HPDE6-E6E7 (cell line): ENCODE data around the gene DHRS3.
"Not testable (repeated sequence)": the region's sequence is repeated elsewhere in the genome, so short reads cannot be mapped to it uniquely, and the experiment has no call there.

Experiments
- DNase-seq: peaks from one replicate; pipeline ENCODE4 v3.0.0; 2011; ENCODE audit warnings: missing footprints; ENCODE audit errors: extremely low spot score

The DHRS3 gene

DNA sequence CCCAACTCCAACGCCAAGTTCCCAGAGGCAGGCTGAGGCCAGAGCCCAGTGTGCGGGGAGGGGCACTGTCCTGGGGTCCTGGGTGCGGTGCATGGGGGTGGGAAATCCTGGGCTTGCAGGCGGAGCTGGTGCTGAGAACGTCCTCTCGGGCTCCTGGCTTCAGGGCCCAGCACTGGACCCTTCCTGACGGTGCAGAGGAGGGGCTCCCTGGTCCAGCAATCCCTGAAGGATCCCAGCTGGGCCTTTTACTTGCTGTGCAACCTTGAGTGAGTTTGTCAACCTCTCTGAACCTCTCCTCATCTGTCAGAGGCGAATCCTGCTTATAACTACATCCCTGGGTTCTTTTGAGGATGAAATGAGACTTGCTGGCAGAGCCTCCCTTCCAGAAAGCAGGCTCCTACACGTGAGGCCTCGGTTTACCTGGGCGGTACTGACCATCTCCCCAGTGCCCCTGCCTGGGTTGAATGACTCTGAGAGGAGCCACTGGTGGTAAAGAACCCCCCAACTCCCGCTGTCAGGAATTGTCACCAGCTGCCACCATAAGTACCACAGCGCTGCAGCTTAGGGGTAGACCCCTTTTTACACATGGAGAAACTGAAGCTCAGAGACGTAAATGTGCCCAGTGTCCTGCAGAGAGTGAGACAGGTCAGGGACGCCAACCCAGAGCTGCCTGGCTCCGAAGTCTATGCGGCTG lies 77.3 kb downstream of the DHRS3 start:
- no peak for DNase-seq

DNA sequence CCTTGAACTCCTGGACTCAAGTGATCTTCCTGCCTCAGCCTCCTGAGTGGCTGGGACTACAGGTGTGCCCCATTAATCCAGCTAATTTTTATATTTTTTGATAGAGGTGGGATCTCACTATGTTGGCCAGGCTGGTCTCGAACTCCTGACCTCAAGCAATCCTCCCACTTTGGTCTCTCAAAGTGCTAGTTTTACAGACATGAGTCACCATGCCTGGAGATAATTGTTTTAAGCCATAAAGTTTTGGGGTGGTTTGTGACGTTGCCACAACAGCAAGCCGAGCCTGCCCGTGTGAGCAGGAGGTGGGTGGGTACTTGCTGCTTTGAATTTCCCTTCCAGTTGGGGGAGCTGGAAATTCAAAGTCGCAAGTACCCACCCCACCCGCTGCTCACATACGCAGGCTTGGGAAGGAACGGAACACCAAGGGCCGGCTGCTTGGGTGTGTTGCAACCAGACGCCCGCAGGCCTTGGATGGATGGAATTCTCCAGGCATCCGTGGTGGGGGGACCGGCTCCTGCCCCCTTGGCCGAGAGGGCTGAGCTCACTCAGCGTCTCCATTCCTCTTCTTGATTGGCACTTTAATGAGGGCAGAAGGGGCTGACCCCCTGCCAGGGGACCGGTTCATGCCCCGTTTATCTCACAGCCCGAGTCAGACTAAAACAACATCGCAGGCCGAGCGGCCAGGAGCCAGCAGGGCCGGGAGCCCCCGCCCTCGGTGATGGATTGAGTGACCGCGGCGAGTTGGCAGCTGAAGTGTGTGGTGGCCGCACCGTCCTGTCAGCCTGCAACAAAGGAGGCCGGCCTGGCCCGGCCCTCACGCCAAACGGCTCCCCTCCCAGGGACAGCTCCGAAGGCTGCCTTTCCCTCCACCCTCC lies 78.1 kb downstream of the DHRS3 start:
- no peak for DNase-seq

DNA sequence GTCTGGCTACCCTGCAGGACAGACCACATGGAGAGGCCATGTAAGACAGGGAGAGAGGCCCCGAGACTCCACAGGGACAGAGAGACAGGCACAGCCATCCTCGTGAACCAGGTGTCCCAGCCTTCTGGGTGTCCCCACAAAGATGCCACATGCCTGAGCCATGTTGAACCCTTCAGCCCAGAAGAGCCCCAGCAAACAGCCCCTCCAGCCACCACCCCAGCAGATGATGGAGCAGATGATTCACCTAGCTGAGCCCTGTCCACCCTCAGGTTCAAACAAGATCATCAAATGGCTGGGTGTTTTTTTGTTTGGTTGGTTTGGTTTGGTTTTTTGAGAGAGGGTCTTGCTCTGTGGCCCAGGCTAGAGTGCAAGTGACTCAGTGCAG lies 78.7 kb downstream of the DHRS3 start:
- DNase-seq: no peak

DNA sequence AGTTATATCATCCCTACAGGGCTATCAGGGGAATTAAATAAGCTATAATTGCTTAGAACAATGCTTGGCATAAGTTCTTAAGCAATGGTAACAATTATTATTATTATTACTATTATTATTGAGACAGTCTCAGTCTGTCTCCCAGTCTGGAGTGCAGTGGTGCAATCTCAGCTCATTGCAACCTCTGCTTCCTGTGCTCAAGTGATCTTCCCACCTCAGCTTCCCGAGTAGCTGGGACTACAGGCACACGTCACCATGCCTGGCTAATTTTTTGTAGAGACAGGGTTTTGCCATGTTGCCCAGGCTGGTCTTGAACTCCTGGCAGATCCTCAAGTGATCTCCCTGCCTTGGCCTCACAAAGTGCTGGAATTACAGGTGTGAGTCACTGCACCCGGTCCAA lies 79.5 kb downstream of the DHRS3 start:
- not testable (repeated sequence) for DNase-seq

DNA sequence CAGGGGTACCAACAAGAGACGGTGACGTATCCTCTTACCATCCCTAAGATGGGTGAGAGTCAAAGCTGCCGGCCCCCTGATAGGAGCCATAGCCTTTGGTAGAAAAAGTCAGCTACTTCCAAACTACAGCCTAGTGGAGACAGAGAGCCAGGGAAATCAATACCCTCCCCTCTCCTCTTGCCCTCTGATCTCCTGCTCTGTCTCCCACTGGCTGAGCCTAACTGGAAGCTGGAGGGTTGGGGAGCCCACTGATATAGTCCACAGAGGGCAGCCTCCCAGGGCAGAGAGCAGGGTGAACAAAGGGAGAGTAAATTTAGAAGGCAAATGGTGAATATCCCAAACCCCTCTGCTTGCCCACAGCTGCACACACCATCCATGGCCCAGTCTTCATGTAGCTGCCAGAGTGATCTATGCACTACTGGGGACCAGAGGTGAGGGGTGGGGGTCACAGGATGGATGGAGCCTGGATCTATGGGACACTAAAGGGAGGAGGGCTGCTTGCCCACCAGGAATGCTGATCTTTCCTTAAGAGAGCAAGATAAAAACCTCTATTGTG lies 80.0 kb downstream of the DHRS3 start:
- DNase-seq: no peak

DNA sequence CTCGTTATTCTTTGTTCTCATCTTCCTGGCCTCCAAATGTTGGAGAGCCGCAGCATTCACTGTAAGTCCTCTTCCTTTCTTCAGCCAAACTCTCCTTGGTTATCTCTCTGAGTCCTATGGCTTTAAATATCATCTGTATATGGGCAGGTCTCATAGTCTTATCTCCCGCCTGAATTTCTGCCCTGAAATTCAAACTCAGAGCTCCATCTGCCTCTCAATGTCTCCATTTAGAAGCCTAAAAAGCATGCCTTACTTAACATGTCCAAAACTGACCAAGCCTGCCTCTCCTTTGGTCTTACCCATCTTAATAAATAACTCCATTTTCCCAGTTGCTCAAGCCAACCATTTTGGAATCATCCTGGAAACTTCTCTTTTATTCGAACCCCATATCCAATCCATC lies 80.7 kb downstream of the DHRS3 start:
- DNase-seq: no peak

DNA sequence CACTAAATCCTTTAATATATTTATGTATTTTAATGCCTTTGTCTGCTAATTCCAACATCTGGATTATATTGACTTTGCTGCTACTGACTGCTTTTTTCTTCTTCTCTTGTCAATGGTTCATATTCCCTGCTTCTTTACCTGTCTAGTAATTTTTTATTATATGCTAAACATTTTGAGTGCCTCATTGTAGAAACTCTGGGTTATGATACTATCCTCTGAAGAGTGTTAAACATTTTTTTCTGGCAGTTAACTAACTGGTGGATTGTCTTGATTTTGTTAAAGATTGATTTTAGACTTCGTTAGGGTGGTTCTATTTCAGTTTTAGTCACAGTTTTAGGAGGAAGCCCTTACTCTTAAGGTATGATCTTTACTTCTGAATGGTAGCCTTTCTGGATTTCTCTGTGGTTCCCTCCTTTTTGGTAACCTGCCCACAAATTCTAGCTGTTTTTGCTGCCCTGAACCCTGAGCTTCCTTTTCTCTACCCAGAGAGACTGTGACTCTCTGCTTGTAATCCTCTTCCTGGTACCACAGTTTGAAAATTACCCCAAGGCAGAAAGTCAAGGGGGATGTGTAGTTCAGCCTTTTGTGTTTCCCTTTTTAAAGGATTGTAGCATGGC lies 81.9 kb downstream of the DHRS3 start:
- no peak for DNase-seq

DNA sequence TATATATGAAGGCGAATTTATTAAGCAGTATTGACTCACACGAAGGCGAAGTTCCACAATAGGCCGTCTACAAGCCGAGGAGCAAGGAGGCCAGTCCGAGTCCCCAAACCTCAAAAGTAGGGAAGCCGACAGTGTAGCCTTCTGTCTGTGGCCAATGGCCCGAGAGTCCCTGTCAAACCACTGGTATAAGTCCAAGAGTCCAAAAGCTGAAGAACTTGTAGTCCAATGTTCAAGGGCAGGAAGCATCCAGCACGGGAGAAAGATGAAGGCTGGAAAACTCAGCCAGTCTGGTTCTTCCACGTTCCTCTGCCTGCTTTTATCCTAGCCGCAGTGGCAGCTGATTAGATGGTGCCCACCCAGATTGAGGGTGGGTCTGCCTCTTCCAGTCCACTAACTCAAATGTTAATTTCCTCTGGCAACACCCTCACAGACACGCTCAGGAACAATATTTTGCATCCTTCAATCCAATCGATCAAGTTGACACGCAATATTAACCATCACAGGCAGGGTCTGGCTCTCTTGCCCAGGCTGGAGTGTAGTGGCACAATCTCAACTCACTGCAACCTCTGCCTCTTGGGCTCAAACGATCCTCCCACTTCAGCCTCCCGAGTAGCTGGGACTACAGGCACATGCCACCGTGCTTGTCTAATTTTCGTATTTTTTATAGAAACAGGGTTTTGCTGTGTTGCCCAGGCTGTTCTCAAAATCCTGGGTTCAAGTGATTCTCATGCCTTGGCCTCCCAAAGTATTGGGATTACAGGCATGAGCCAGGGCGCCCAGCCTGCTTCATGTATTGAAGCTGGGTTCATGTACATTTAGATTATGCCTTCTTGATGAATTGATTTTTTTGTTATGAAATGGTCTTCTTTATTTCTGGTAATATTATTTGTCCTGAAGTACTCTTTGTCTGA lies 85.3 kb downstream of the DHRS3 start:
- DNase-seq: no peak

DNA sequence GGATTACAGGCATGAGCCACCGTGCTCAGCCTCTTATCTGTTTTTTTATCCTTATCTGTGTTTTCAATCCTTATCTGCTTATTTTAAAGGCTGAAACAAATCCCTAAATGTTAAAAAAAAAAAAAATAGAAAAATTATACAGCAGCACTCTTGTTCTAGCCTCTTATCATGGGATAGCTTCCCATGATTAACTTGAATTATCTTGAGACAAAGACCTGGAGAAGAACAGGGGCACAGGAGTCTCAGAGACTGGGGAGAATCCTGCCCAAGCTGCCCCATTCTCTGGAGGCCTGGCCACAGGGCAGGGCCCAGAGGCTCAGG lies 86.9 kb downstream of the DHRS3 start:
- DNase-seq: no peak

DNA sequence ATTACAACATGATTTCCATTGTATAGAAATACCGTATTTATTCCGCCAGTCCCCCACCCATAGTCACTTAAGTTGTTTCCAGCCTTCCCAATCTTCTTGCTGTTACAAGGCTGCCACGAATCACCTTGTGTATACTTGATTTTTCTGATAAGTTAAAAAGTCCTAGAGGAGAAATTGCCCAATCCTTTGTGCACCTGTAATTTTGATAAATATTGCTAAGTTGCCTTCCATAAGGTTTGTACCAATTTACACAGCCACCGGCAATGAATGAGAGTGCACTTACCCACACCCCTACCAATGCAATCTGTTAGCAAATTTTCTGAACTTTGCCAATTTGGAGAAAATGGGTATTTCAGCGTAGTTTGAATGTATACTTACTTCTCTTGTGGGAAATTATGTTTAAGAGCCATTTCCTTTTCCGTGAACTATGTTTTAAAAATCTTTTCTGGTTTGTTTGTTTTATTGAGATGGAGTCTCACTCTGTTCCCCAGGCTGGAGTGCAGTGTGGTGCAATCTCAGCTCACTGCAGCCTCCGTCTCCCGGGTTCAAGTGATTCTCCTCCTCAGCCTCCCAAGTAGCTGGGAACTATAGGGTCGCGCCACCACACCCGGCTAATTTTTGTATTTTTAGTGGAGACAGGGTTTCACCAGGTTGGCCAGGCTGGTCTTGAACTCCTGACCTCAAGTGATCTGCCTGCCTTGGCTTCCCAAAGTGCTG lies 87.4 kb downstream of the DHRS3 start:
- DNase-seq: no peak

DNA sequence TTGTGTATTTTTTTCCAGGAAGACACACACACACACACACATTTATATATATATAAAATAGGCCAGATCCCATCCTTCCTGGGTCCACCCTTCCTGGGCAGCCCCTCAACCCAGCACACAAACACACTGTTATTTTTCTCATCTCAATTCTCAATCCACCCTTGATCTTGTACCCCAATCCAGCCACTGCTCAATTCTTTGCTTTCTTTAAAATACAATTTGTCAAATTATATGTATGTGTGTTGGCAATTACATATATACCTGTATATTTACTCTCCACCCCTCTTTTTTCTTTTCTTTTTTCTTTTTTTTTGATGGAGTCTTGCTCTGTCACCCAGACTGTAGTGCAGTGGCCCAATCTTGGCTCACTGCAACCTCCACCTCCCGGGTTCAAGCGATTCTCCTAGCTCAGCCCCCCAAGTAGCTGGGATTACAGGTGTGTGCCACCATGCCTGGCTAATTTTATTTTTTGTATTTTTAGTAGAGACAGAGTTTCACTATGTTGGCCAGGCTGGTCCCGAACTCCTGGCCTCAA lies 88.3 kb downstream of the DHRS3 start:
- DNase-seq: no peak

DNA sequence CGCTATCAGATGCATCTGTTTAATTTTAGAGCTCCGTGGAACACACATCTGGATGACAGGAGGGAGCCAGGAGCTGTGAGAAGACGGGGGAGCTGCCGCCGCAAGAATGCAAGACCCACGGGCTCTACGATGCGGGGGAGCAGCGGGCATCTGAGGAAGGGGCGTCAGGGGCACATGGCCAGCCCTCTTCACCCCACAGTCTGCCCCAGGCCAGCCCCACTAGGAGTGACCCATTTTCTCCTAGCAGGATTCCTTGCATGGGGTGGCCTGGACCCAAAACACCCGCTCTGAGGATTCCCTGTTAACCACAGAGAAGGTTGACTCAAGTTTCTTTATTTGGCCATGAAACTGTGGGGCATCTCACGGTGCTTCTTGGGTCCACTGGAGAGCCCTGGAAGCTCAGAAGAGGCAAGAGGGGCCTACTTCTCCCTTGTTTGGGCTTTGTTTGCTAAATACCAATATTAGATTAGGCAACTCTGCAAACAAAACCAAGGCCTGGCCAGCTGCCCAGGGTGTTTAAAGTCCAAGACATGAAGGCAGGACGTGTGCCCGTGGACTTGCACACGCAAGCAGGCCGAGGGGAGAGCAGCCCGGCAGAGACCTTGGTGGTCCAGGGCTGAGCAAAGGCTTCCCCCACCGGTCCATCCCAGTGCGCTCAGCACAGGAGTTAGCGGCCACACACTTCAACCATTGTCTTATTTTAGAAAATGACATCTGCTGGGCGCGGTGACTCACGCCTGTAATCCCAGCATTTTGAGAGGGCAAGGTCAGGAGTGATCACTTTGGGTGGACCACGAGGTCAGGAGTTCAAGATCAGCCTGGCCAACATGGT lies 89.8 kb downstream of the DHRS3 start:
- no peak for DNase-seq

DNA sequence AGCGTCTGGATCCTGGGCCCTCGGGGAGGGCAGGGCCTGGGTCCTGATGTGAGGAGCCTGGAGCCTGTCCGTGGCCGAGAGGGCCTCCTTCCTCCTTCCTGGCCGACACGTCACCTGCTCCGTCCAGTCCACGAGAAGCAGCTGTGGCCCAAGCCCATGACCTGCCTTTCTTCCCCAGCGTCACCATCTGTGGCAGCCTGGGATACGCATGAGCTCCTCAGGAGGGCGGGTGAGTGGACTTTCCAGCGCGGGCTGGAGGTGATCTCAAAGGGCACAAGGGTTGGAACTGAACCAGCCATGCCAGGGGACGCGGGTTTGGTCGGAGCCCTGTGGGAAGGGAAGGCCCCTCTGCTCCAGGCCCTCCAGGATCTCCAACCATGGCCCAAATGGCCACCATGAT lies 90.4 kb downstream of the DHRS3 start:
- no peak for DNase-seq

DNA sequence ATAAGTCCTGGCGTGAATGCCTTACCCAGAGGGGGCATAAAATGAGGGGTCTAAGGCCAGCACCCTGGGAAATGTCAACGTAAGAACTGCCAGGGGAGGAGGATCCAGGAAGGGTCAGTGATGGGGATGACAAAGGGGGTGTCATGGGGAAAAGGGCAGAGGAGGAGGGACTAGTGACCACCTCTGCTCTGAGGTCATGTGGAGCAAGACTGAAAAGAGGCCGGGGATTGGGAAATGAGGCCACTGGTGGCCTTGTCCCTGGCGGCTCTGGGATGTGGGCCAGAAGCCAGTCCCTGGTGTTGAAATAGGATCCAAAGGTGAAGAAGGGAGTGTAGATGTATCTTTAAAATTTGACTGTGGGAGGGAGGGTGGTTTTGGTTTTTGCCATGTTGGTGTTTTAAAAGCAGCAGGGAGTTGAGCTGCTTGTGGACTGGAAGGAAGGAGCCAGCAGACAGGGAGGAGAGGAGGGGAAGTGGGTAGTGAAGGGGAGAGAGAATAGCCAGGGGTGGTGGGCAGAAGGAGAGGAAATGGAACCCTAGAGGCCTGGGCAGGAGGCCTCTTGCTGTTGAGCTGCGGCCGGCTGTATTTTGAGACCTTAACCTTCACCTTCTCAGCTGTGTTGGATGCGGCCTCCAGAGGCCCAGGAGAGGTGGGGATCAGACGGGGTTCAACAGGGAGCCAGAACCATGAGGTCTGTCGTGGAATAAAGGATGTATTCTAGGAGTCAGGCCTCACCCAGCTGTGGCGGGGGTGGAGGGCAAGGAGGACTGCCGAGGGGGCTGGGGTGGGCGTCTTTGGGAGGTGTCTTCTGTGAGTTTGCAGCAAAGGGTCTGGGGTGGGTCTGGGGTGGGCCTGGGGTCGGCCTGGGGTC lies 92.5 kb downstream of the DHRS3 start:
- DNase-seq: no peak

DNA sequence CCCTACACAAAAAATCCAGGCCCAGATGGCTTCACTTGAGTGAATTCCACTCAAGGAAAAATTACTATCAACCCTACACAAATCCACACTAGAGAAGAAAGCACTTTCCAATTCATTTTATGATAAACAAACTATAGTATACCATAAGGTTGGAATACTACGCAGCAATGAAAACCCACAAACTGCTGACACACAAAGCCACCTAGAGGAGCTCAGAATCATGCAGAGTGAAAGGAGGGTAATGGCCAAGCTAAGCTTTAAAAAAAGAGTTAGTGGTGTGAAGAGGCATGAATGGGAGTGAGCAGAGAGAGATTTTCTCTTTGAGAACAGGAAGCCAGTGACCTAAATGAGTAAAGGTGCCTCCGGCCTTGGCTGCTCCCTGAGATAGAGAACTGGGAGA lies 93.7 kb downstream of the DHRS3 start:
- no peak for DNase-seq

DNA sequence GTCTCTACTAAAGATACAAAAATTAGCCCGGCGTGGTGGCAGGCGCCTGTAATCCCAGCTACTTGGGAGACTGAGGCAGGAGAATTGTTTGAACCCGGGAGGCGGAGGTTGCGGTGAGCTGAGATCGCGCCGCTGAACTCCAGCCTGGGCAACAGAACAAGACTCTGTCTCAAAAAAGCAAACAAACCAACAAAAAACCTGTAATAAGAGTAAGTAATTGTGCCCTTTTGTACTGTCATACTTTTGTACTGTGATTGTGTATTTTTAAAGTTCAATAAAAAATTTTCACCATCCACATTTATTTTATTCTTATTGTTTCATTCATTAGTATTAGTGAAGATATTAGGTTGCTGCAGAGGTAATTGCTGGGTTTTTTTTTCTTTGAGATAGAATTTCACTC lies 95.2 kb downstream of the DHRS3 start:
- not testable (repeated sequence) for DNase-seq

DNA sequence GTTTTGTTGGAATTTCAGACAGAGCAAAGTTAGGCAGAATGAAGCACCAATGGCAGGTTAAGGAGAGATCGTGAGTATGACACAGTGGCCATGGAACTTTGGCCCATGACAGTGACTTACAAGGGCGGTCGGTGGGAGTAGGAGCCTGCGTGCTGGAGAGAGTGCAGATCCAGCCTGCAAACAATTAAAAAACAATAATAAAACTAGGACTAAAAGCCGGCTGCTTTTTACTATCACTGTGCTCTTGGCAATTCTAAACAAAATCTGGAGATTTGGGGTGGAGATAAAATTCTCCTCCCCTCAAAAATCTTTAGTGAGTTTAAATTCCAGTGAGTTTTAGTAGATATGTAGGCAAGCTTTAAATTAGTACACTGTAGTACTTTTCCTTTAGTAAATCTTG lies 96.9 kb downstream of the DHRS3 start:
- no peak for DNase-seq

DNA sequence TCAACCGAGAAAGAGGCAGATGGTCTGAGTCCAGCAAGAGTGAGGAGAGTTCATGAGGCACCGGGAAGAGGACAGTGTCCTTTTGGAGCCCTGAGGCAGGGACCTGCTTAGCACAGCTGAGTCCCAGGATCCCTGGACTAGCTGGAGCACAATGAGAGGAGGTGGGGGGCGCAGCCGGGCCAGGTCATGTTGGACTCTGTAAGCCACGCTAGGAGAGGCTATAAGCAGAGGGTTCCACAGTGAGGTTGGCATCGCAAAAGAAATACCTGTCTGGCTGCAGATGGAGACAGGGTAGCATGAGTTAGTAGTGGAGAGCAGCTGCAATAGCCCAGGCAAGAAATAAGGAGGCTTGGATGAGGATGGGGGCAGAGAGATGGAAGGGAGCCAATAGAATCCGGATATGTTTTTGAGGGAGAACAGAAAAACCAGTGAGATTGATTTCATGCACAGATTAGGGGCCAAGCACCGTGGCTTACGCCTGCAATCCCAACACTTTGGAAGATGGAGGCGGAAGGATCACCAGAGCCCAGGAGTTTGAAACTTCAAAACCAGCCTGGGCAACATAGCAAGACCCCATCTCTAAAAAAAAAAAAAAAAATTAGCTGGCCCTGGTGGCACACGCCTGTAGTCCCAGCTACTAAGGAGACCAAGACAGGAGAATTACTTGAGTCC lies 98.2 kb downstream of the DHRS3 start:
- no peak for DNase-seq
